ENCODE measurements around the gene SPDYE2. TPM values are rescaled to one million over a fixed set of nuclear protein-coding genes. Genes with fewer than 3 reads are reported as not detected.
"Not testable (repeated sequence)": the region's sequence is repeated elsewhere in the genome, so short reads cannot be mapped to it uniquely, and the experiment has no call there.

SPDYE2 gene
- total RNA-seq, 1 donor from 2014 or later = 0.19 TPM

DNA sequence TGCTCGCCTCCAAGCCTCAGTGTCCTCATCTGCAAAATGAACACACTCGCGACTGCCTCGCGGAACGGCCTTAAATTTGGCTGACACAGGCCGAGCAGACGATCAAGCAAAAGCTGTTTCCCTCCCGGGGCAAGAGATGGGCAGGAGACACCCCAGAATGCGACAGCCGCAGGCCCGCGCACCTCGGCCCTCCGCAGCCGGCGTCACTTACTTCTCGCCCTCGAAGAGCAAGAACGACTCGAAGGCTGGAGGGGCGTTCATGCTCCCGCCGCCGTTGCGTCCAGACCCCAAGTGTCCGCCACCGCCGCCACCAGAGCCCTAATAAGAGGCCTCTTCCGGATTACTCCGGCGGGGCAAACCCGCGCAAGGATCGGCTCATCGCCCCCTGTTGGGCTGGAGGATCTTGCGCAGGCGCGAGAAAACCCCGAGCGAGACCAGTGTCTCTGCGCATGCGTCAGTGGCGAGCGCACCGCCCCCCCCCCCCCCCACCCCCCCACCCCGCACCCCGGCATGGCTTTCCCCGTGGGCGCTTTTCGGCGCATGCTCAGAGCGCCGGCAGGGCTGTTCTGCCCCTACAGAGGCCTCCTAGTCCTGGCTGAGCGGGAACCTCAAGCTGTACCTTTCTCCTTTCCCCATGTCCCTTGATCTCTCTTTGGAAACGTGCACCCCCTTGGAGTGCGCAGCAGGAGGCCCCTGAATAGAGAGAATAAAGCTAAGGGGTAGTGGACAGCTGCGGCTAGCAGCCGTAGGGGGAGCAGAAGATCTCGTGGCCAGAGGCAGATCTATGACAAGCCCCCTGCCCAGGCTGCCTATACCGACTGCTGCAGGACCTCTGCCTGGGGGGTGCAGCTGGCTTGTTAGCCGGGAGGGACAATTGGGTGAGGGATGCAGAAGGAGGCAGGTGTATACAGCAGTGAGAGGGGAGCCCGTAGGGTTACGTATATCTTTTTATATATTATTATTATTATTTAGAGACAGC is 21.5 kb downstream of the SPDYE2 start, which contains the start of gene POLR2J3:
Gene POLR2J3 (minus strand): TSS at position 323 of the 979 bp plus-strand sequence. CDS start 62 bp downstream, at position 261.
- H3K27me3 Mint-ChIP-seq; H3K4me1 Mint-ChIP-seq; H3K9me3 Mint-ChIP-seq; intact Hi-C loops (cut with micrococcal nuclease); H3K36me3 Mint-ChIP-seq (ENCODE audit: low read depth): not testable (repeated sequence)
- H3K27ac Mint-ChIP-seq = peak within 1 kb of the TSS; percentile 93
- peak; percentile 100 for DNase-seq
- peak within 1 kb of the TSS; percentile 91 for H3K4me3 Mint-ChIP-seq

GRCh38 chr7:102574607-102575006 is 23.6 kb downstream of the SPDYE2 start:
- intact Hi-C loops (cut with micrococcal nuclease); H3K4me3 Mint-ChIP-seq; DNase-seq; H3K9me3 Mint-ChIP-seq; H3K4me1 Mint-ChIP-seq; H3K36me3 Mint-ChIP-seq (ENCODE audit: low read depth); H3K27me3 Mint-ChIP-seq; H3K27ac Mint-ChIP-seq: not testable (repeated sequence)

DNA sequence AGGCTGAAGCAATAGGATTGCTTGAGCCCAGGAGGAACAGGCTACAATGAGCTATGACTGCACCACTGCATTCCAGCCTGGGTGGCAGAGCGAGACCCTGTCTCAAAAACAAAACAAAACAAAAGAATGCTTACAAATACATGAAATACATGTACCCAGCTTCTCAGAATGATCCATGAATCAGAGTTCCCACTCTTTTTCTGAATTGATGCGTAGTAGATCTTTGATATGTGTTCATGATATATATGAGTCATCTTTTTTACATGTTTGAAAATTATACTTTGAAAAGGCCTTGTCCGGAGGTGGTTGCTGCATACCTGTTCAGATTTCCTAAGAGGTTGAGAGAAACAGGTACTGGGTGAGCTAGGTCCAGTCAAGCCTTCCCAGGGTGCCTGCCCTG is 25.3 kb downstream of the SPDYE2 start:
- H3K4me1 Mint-ChIP-seq; DNase-seq; H3K27ac Mint-ChIP-seq; H3K27me3 Mint-ChIP-seq; H3K9me3 Mint-ChIP-seq; intact Hi-C loops (cut with micrococcal nuclease); H3K4me3 Mint-ChIP-seq; H3K36me3 Mint-ChIP-seq (ENCODE audit: low read depth): not testable (repeated sequence)

- H3K4me3 Mint-ChIP-seq; H3K27ac Mint-ChIP-seq; H3K27me3 Mint-ChIP-seq; intact Hi-C loops (cut with micrococcal nuclease); H3K36me3 Mint-ChIP-seq (ENCODE audit: low read depth); H3K4me1 Mint-ChIP-seq; H3K9me3 Mint-ChIP-seq: not testable (repeated sequence)
- peak; percentile 65 for DNase-seq
Observed at GRCh38 chr7:102577315-102578240, 26.6 kb downstream of the SPDYE2 start.

DNA sequence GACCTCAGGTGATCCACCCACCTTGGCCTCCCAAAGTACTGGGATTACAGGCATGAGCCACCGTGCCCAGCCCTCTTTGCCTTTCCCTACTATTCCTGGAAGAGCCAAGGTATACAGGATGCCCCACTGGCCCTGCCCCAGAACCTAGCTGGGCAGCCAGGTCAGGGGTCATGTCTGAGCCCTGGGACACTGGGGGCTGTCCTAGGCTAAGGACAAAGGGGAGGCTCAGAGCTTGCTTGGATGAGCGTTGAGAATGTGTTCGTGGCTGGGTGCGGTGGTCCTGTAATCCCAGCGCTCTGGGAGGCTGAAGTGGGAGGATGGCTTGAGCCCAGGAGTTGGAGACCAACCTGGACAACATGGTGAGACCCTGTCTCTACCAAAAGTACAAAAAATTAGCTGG is 27.5 kb downstream of the SPDYE2 start:
- H3K36me3 Mint-ChIP-seq (ENCODE audit: low read depth); intact Hi-C loops (cut with micrococcal nuclease); H3K27ac Mint-ChIP-seq; H3K9me3 Mint-ChIP-seq; H3K4me1 Mint-ChIP-seq; H3K27me3 Mint-ChIP-seq; H3K4me3 Mint-ChIP-seq: not testable (repeated sequence)
- peak; percentile 57 for DNase-seq

DNA sequence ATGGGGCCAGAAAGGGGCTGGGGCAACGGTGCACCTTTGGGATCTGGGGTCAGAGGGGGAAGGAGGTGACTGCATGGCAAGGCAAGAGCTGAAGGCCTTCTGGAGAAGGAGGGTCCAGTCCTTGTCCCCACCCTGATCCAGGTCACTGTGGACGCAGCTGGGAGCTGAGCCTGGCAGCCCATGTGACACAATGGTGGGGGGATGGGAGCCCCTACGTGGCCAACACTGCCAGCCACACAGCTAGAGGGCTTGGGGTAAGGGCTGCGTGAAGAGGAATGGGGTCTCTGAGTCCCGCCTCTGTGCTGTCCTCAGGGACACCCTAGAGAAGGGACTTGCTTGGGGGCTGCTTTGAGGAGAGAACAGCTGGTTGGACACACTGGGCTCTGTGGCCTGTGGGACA is 30.7 kb downstream of the SPDYE2 start:
- DNase-seq; H3K27ac Mint-ChIP-seq; H3K4me1 Mint-ChIP-seq; H3K27me3 Mint-ChIP-seq; H3K9me3 Mint-ChIP-seq; H3K36me3 Mint-ChIP-seq (ENCODE audit: low read depth); intact Hi-C loops (cut with micrococcal nuclease); H3K4me3 Mint-ChIP-seq: not testable (repeated sequence)

- H3K27me3 Mint-ChIP-seq; DNase-seq; H3K36me3 Mint-ChIP-seq (ENCODE audit: low read depth); H3K27ac Mint-ChIP-seq; H3K4me1 Mint-ChIP-seq; H3K9me3 Mint-ChIP-seq; intact Hi-C loops (cut with micrococcal nuclease); H3K4me3 Mint-ChIP-seq: not testable (repeated sequence)
Observed at GRCh38 chr7:102583495-102583894, 32.5 kb downstream of the SPDYE2 start.

- H3K36me3 Mint-ChIP-seq (ENCODE audit: low read depth); DNase-seq; intact Hi-C loops (cut with micrococcal nuclease); H3K27ac Mint-ChIP-seq; H3K4me1 Mint-ChIP-seq; H3K27me3 Mint-ChIP-seq; H3K9me3 Mint-ChIP-seq; H3K4me3 Mint-ChIP-seq: not testable (repeated sequence)
Observed at GRCh38 chr7:102589857-102590256, 38.8 kb downstream of the SPDYE2 start.

DNA sequence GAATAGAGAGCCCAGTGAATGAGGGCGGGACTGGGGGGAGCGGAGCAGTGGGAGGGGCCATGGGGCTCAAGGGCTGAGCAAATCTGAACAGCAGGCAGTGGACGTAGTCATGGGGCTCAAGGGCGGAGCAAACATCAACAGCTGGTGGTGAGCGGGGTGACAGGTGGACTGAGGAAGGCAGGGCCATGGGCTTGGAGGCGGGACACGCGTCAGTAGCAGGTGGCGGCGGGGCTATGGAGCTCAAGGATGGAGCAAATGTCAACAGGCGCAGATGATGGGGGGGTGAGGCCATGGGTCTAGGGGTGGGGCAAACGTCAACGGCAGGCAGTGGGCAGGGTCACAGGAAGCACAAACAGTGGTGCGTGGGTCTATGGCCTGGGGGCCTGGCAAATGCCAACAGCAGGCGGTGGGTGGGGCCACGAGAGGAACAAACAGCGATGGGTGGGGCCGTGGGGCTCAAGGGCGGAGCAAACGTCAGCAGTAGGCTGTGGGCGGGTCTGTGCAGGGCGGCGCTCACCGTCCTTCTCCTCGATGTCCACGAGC is 41.5 kb downstream of the SPDYE2 start:
- intact Hi-C loops (cut with micrococcal nuclease); H3K36me3 Mint-ChIP-seq (ENCODE audit: low read depth); H3K27me3 Mint-ChIP-seq; H3K27ac Mint-ChIP-seq; H3K4me3 Mint-ChIP-seq; H3K9me3 Mint-ChIP-seq; H3K4me1 Mint-ChIP-seq: not testable (repeated sequence)
- DNase-seq = peak; percentile 70

GRCh38 chr7:102593637-102594334 is 42.8 kb downstream of the SPDYE2 start:
- H3K36me3 Mint-ChIP-seq (ENCODE audit: low read depth); H3K9me3 Mint-ChIP-seq; DNase-seq; H3K4me1 Mint-ChIP-seq; H3K27me3 Mint-ChIP-seq; H3K4me3 Mint-ChIP-seq; H3K27ac Mint-ChIP-seq; intact Hi-C loops (cut with micrococcal nuclease): not testable (repeated sequence)

- H3K4me3 Mint-ChIP-seq; H3K27me3 Mint-ChIP-seq; H3K36me3 Mint-ChIP-seq (ENCODE audit: low read depth); H3K4me1 Mint-ChIP-seq; intact Hi-C loops (cut with micrococcal nuclease); H3K27ac Mint-ChIP-seq; H3K9me3 Mint-ChIP-seq: not testable (repeated sequence)
- peak; percentile 52 for DNase-seq
Observed at GRCh38 chr7:102596036-102596435, 45.0 kb downstream of the SPDYE2 start.

- H3K36me3 Mint-ChIP-seq (ENCODE audit: low read depth); H3K9me3 Mint-ChIP-seq; H3K27me3 Mint-ChIP-seq; H3K27ac Mint-ChIP-seq; H3K4me3 Mint-ChIP-seq; DNase-seq; H3K4me1 Mint-ChIP-seq; intact Hi-C loops (cut with micrococcal nuclease): not testable (repeated sequence)
Observed at GRCh38 chr7:102599699-102600098, 48.7 kb downstream of the SPDYE2 start.

DNA sequence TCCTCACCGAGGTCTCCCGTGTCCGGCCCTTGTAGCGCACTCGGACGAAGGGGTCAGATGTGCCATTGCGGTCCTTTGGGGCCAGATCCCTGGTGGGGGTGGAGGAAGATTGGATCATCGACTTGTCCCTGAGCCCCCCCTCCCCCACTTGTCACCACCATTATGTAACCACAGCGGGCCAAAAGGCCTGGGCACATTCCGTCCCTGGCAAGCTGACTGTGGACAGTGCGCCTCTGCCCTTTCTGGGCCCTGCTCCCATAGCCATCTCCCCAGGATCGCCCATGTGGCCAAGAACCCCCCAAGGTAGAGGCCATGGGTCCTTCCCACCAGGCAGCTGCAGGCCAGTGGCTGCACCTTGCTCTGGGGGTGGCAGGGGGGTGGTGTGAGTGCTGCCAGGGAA is 51.3 kb downstream of the SPDYE2 start:
- DNase-seq; H3K9me3 Mint-ChIP-seq; H3K36me3 Mint-ChIP-seq (ENCODE audit: low read depth); H3K4me1 Mint-ChIP-seq; H3K27me3 Mint-ChIP-seq; H3K4me3 Mint-ChIP-seq; intact Hi-C loops (cut with micrococcal nuclease); H3K27ac Mint-ChIP-seq: not testable (repeated sequence)
